VCaP (cell line): ENCODE data around the gene TMEM120B.
A peak's percentile ranks its signal among the peaks of the same experiment; 100 is the strongest.

Source experiments
- H3K27ac ChIP-seq: fragments of 450-650 bp; 2 replicates; pipeline ENCODE4 v1.5.1; 2017
- TF ChIP-seq, protein P1 (sequence below): fragments of 450-650 bp; conservative IDR thresholded peaks from 2 replicates; pipeline ENCODE4 v1.5.1; 2017; ENCODE audit warnings: mild to moderate bottlenecking, moderate library complexity

Gene TMEM120B

DNA sequence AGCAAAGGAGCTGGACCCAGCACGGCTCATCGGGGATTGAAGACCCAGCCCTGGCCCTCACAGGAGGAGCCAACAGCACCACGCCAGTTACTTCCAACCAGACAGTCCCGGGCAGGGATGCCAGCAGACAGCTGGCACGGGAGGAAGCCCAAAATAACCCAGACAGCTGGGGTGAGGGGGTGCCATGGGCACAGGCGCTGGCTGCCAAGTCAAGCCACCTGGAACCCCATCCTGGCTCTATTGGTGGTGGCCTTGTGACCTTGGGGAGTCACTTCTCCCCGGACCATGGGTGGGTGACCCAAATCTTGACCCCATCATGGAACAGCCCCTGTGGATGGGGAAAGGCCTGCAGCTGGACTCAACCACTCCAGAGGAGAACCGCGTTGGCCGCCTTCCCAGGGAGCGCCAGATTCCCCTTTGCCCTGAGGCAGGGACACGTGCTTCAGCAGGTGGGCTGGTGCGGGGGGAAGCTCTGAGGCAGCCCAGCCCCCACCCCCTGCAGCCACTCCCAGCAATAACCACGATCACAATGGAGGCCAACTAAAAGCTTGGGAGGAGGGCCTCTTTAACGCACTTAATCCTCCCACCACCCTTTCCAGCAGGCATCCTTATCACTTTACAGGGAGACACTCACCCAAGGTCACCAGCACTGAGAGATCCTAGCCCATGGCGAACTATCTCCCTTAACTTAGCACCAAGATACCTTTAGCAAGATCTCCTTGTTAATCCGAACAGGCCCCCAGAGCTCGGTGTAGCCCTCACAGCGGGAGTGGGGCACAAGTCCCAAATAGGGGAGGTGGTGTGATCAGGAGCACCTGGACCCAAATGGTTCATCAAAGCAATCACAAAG, 85.6 kb downstream of the TMEM120B start:
- TF ChIP-seq, protein P1, sequence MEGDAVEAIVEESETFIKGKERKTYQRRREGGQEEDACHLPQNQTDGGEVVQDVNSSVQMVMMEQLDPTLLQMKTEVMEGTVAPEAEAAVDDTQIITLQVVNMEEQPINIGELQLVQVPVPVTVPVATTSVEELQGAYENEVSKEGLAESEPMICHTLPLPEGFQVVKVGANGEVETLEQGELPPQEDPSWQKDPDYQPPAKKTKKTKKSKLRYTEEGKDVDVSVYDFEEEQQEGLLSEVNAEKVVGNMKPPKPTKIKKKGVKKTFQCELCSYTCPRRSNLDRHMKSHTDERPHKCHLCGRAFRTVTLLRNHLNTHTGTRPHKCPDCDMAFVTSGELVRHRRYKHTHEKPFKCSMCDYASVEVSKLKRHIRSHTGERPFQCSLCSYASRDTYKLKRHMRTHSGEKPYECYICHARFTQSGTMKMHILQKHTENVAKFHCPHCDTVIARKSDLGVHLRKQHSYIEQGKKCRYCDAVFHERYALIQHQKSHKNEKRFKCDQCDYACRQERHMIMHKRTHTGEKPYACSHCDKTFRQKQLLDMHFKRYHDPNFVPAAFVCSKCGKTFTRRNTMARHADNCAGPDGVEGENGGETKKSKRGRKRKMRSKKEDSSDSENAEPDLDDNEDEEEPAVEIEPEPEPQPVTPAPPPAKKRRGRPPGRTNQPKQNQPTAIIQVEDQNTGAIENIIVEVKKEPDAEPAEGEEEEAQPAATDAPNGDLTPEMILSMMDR: no peak
- H3K27ac ChIP-seq: peak overlapping the region; percentile 100

GRCh38 chr12:121798787-121799155, 86.2 kb downstream of the TMEM120B start:
- TF ChIP-seq, protein P1: no peak
- H3K27ac ChIP-seq: peak overlapping the region; percentile 100

- peak overlapping the region; percentile 100 for H3K27ac ChIP-seq
- TF ChIP-seq, protein P1: 0 out of 2 replicates have a peak, but pooled peaks have one; percentile 5
These were observed 86.7 kb downstream of the TMEM120B start for GRCh38 chr12:121799156-121799841.

GRCh38 chr12:121799842-121800693, 87.5 kb downstream of the TMEM120B start:
- peak overlapping the region; percentile 100 for H3K27ac ChIP-seq
- TF ChIP-seq, protein P1: 0 out of 2 replicates have a peak, but pooled peaks have one; percentile 2

DNA sequence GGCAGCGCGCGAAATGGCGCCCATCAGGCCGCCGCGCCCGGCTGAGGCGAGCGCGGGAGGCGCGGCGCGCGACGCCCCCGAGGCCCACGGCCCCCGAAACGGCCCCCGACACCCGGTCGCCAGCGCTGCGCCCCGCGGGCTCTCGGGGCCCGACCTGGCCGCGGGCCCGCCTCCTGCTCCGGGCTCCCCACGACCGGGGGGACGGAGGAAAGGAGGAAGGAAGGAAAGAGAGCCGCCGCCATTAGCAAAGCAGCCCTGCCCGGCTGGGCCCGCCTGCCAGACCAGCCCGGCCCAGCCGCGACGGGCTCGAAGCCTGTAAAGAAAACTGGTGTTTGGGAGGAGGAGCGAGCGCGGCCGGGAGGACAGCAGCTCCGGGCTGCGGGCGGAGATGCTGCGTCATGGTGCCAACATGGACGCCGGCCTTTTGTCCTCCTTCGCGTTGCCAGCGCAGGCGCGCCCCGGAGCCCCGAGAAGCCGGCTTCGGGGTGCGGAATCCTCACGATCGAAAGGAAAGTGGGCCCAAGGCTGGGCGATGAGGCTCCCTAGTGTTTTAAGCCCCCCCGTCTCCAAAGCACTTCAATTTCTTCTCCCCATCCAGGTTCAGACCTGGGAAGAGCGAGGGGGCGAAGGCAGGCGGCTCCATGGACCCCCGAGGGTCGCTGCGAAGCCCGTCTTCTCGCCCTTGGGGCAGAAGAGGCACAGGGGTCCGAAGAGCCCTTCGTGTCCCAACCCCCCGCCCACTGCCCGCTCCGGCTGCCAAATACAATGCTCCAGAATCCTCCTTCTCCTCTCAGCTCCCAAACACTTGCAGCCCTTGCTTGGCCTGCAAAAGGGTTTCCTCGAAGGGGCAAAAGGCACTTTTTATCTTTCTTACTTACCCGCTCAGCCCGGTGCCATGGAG, 88.4 kb downstream of the TMEM120B start:
- TF ChIP-seq, protein P1: no peak
- H3K27ac ChIP-seq: peak overlapping the region; percentile 100

DNA sequence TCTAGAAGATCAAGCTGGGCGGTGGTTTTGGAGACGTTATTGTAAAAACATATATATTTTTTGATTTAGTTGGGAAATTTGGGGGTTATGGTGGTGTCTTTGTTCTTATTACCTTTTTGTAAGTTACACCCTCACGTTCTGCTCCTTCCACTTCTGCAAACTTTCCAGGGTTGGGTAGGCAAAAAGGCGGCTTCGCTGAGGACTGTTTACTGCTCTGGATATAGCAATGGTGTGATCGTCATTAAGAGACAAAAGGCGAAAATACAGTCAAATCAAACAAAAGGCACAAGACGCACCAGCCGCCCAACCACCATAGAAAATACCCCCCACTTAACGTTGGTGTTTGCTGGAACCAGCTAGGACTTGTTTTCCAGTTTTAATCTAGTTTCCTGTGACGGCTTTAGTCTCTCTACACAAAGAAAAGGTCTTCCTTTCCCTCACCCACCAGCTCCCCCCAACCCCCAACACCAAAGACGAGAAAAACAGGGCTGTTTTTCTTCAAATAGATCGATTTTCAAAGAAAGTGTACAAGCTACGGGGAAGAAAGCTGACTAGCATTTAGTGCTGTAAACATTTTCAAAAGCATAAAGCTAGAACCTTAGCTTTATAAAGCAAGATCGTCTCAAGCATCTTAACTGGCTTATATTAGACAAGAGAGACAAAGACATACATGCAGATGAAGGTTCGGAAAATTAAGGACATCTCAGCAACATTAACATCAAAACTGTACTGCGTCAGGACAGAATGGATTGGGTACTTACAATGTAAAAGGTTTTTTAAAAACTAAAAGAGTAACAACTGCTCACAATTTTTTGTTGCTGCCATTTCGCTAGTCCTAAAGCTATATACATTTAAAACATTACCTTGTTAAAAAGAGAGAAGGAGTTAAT, 89.3 kb downstream of the TMEM120B start:
- TF ChIP-seq, protein P1: no peak
- H3K27ac ChIP-seq: peak overlapping the region; percentile 100
